DMS79 (cell line): ENCODE data around the gene CFAP99.

Source experiments
- DNase-seq: peaks from one replicate; lab custom pipeline; 2025; lab: John Stamatoyannopoulos, UW

Gene CFAP99

GRCh38 chr4:2510351-2511259, 91.8 kb downstream of the CFAP99 start:
- no peak for DNase-seq

- DNase-seq, result no peak
Measured at GRCh38 chr4:2511645-2512131, 92.9 kb downstream of the CFAP99 start.
